Adrenal gland (tissue), 5 donors: ENCODE measurements around the gene SCO2.

Source experiments
- CTCF ChIP-seq, 6 experiments: fragments of 450-650 bp in 4 of 6; fragments of 200-600 bp in 2 of 6; sonication (generic) in 1 of 6; IDR thresholded peaks; 1 replicate in 5 of 6; 2 replicates in 1 of 6; pipeline versions ENCODE4 v1.5.1 to v1.8.0; 2016 to 2021; ENCODE audit warnings: antibody characterized with exemption in 6 of 6, mild to moderate bottlenecking in 2 of 6, moderate library complexity in 1 of 6
- POLR2A ChIP-seq, 2 donors: fragments of 450-650 bp; IDR thresholded peaks; one replicate each; pipeline ENCODE4 v1.6.1; 2017; ENCODE audit warnings: antibody characterized with exemption in 2 of 2, mild to moderate bottlenecking in 2 of 2, moderate library complexity in 1 of 2
- donor health status: DM: no; HTN: no; CAD: no.

- no peak for TF ChIP-seq CTCF (IDR thresholded peaks at IDR 0.05)
- no peak for TF ChIP-seq POLR2A (IDR thresholded peaks at IDR 0.05)
These were observed 34.7 kb downstream of the SCO2 start for GRCh38 chr22:50490531-50491308.
